HEK293 (cell line): ENCODE data around the gene SZRD1.

ENCODE experiments used
- EGR2 ChIP-seq: fragments of 450-650 bp; formaldehyde crosslinking; IDR thresholded peaks from 2 replicates; pipeline ENCODE4 v1.5.1; 2016; ENCODE audit warnings: low read depth, missing biosample characterization, missing genetic modification characterization
- KLF1 ChIP-seq: fragments of 450-650 bp; formaldehyde crosslinking; IDR thresholded peaks from 2 replicates; pipeline ENCODE4 v1.5.1; 2016; ENCODE audit warnings: missing biosample characterization, missing genetic modification characterization
- KLF9 ChIP-seq: fragments of 450-650 bp; formaldehyde crosslinking; IDR thresholded peaks from 2 replicates; pipeline ENCODE4 v1.5.1; 2016; ENCODE audit warnings: missing biosample characterization, missing genetic modification characterization, low read depth
- PBX3 ChIP-seq: sonication (generic); formaldehyde crosslinking; IDR thresholded peaks from 2 replicates; pipeline ENCODE4 v1.8.1; 2022; ENCODE audit warnings: mild to moderate bottlenecking, moderate library complexity, missing genetic modification reagents
- SCRT2 ChIP-seq: fragments of 450-650 bp; formaldehyde crosslinking; IDR thresholded peaks from 2 replicates; pipeline ENCODE4 v1.5.1; 2016; ENCODE audit warnings: missing biosample characterization, missing genetic modification characterization
- SETDB1 ChIP-seq: IDR thresholded peaks from one replicate; pipeline ENCODE4 v1.6.1; 2017; ENCODE audit warnings: mild to moderate bottlenecking, low read length, moderate library complexity, mixed read lengths; ENCODE audit not compliant: insufficient read length
- TSHZ1 ChIP-seq: fragments of 450-650 bp; formaldehyde crosslinking; IDR thresholded peaks from 2 replicates; pipeline ENCODE4 v1.5.1; 2016; ENCODE audit warnings: missing biosample characterization, missing genetic modification characterization, borderline replicate concordance
- ZNF19 ChIP-seq: fragments of 450-650 bp; formaldehyde crosslinking; IDR thresholded peaks from 2 replicates; pipeline ENCODE4; 2016; ENCODE audit warnings: missing biosample characterization, missing genetic modification characterization, low read depth
- ZNF211 ChIP-seq: fragments of 450-650 bp; formaldehyde crosslinking; IDR thresholded peaks from 2 replicates; pipeline ENCODE4 v1.5.1; 2016; ENCODE audit warnings: low read depth, missing biosample characterization, missing genetic modification characterization
- ZNF214 ChIP-seq: fragments of 450-650 bp; formaldehyde crosslinking; IDR thresholded peaks from 2 replicates; pipeline ENCODE4 v1.5.1; 2017; ENCODE audit warnings: missing biosample characterization, mild to moderate bottlenecking, missing genetic modification characterization, borderline replicate concordance
- ZNF221 ChIP-seq: fragments of 450-650 bp; formaldehyde crosslinking; IDR thresholded peaks from 2 replicates; pipeline ENCODE4 v1.5.1; 2017; ENCODE audit warnings: missing biosample characterization, missing genetic modification characterization, borderline replicate concordance
- ZNF280C ChIP-seq: fragments of 450-650 bp; formaldehyde crosslinking; IDR thresholded peaks from 2 replicates; pipeline ENCODE4 v1.5.1; 2016; ENCODE audit warnings: missing biosample characterization, missing genetic modification characterization
- ZNF449 ChIP-seq: fragments of 450-650 bp; formaldehyde crosslinking; IDR thresholded peaks from 2 replicates; pipeline ENCODE4 v1.5.1; 2017; ENCODE audit warnings: missing biosample characterization, mild to moderate bottlenecking, missing genetic modification characterization, moderate library complexity
- ZNF701 ChIP-seq: fragments of 450-650 bp; formaldehyde crosslinking; IDR thresholded peaks from 2 replicates; pipeline ENCODE4 v1.5.1; 2016; ENCODE audit warnings: missing biosample characterization, missing genetic modification characterization
- ZNF704 ChIP-seq: fragments of 450-650 bp; formaldehyde crosslinking; IDR thresholded peaks from 2 replicates; pipeline ENCODE4 v1.5.1; 2016; ENCODE audit warnings: missing biosample characterization, missing genetic modification characterization
- TF ChIP-seq, protein P1 (sequence below): fragments of 450-650 bp; formaldehyde crosslinking; IDR thresholded peaks from 2 replicates; pipeline ENCODE4 v1.5.0; 2017; ENCODE audit warnings: missing biosample characterization, missing genetic modification characterization, borderline replicate concordance
- TF ChIP-seq, protein P2 (sequence below): fragments of 450-650 bp; formaldehyde crosslinking; IDR thresholded peaks from 2 replicates; pipeline ENCODE4 v1.5.1; 2016; ENCODE audit warnings: missing biosample characterization, missing genetic modification characterization
- TF ChIP-seq, protein P3 (sequence below): fragments of 450-650 bp; formaldehyde crosslinking; IDR thresholded peaks from 2 replicates; pipeline ENCODE4 v1.5.1; 2017; ENCODE audit warnings: missing biosample characterization, missing genetic modification characterization

SZRD1 gene

GRCh38 chr1:16367968-16368890, 1.2 kb downstream of the SZRD1 start (continued):
- TF ChIP-seq, protein P1, sequence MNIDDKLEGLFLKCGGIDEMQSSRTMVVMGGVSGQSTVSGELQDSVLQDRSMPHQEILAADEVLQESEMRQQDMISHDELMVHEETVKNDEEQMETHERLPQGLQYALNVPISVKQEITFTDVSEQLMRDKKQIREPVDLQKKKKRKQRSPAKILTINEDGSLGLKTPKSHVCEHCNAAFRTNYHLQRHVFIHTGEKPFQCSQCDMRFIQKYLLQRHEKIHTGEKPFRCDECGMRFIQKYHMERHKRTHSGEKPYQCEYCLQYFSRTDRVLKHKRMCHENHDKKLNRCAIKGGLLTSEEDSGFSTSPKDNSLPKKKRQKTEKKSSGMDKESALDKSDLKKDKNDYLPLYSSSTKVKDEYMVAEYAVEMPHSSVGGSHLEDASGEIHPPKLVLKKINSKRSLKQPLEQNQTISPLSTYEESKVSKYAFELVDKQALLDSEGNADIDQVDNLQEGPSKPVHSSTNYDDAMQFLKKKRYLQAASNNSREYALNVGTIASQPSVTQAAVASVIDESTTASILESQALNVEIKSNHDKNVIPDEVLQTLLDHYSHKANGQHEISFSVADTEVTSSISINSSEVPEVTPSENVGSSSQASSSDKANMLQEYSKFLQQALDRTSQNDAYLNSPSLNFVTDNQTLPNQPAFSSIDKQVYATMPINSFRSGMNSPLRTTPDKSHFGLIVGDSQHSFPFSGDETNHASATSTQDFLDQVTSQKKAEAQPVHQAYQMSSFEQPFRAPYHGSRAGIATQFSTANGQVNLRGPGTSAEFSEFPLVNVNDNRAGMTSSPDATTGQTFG (tag by site-specific recombination): no peak
- no peak for TF ChIP-seq ZNF449 (tag by site-specific recombination)
- TF ChIP-seq ZNF19 (tag by site-specific recombination): no peak
- no peak for TF ChIP-seq ZNF214
- TF ChIP-seq PBX3 (CRISPR knock-in tag): no peak
- TF ChIP-seq ZNF280C (tag by site-specific recombination): no peak
- no peak for TF ChIP-seq KLF1 (tag by site-specific recombination)
- no peak for TF ChIP-seq KLF9 (tag by site-specific recombination)
- TF ChIP-seq SETDB1: no peak
- TF ChIP-seq ZNF701 (tag by site-specific recombination): no peak
- no peak for TF ChIP-seq ZNF211 (tag by site-specific recombination)
- peak; percentile 95 for TF ChIP-seq SCRT2 (tag by site-specific recombination)
- TF ChIP-seq, protein P2, sequence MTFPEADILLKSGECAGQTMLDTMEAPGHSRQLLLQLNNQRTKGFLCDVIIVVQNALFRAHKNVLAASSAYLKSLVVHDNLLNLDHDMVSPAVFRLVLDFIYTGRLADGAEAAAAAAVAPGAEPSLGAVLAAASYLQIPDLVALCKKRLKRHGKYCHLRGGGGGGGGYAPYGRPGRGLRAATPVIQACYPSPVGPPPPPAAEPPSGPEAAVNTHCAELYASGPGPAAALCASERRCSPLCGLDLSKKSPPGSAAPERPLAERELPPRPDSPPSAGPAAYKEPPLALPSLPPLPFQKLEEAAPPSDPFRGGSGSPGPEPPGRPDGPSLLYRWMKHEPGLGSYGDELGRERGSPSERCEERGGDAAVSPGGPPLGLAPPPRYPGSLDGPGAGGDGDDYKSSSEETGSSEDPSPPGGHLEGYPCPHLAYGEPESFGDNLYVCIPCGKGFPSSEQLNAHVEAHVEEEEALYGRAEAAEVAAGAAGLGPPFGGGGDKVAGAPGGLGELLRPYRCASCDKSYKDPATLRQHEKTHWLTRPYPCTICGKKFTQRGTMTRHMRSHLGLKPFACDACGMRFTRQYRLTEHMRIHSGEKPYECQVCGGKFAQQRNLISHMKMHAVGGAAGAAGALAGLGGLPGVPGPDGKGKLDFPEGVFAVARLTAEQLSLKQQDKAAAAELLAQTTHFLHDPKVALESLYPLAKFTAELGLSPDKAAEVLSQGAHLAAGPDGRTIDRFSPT (tag by site-specific recombination): no peak
- TF ChIP-seq ZNF704: no peak
- 0 out of 2 replicates have a peak, but pooled peaks have one; percentile 18 for TF ChIP-seq EGR2
- no peak for TF ChIP-seq ZNF221 (tag by site-specific recombination)
- TF ChIP-seq, protein P3, sequence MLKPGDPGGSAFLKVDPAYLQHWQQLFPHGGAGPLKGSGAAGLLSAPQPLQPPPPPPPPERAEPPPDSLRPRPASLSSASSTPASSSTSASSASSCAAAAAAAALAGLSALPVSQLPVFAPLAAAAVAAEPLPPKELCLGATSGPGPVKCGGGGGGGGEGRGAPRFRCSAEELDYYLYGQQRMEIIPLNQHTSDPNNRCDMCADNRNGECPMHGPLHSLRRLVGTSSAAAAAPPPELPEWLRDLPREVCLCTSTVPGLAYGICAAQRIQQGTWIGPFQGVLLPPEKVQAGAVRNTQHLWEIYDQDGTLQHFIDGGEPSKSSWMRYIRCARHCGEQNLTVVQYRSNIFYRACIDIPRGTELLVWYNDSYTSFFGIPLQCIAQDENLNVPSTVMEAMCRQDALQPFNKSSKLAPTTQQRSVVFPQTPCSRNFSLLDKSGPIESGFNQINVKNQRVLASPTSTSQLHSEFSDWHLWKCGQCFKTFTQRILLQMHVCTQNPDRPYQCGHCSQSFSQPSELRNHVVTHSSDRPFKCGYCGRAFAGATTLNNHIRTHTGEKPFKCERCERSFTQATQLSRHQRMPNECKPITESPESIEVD (tag by site-specific recombination): peak; percentile 53; the same call in 1 of the 2 replicates
- TF ChIP-seq TSHZ1 (tag by site-specific recombination): no peak
